Heart right ventricle (tissue), 16 donors: ENCODE data around the gene KCNJ3. TPM values are rescaled to one million over a fixed set of nuclear protein-coding genes. Genes with fewer than 3 reads are reported as not detected.

Experiments
- ATAC-seq, 8 donors: fragments of 200-7000 bp; cut with Tn5 transposase; one replicate each; pipeline ENCODE4 v1.9.1; 2020; ENCODE audit warnings: mild to moderate bottlenecking in 8 of 8, moderate library complexity in 8 of 8, moderate number of reproducible peaks in 1 of 8
- DNase-seq, 2 donors: peaks; one replicate each; pipeline ENCODE4 v3.0.0-alpha.2; 2020
- H3K27ac ChIP-seq, 10 donors: fragments of 200-600 bp; sonication (generic) in 2 of 10; one replicate each; pipeline versions ENCODE4 v1.5.0 to v1.8.0; 2020 to 2022; ENCODE audit warnings: mild to moderate bottlenecking in 3 of 10
- H3K27me3 ChIP-seq, 7 donors: fragments of 200-600 bp; one replicate each; pipeline ENCODE4 v1.8.0; 2021 to 2022; ENCODE audit warnings: mild to moderate bottlenecking in 2 of 7
- H3K36me3 ChIP-seq, 9 donors: fragments of 200-600 bp; sonication (generic) in 1 of 9; one replicate each; pipeline versions ENCODE4 v1.5.0 to v1.8.0; 2020 to 2022; ENCODE audit warnings: mild to moderate bottlenecking in 2 of 9
- H3K4me1 ChIP-seq, 9 donors: fragments of 200-600 bp; sonication (generic) in 1 of 9; one replicate each; pipeline versions ENCODE4 v1.5.0 to v1.8.0; 2020 to 2022; ENCODE audit warnings: mild to moderate bottlenecking in 4 of 9
- H3K4me3 ChIP-seq, 10 donors: fragments of 200-600 bp; sonication (generic) in 2 of 10; one replicate each; pipeline versions ENCODE4 v1.5.0 to v1.8.0; 2020 to 2022; ENCODE audit warnings: mild to moderate bottlenecking in 7 of 10, moderate library complexity in 2 of 10
- H3K9me3 ChIP-seq, 11 donors: fragments of 200-600 bp in 10 of 11; sonication (generic) in 2 of 11; one replicate each; pipeline versions ENCODE4 v1.5.0 to v1.8.0; 2013 to 2022; ENCODE audit warnings: mild to moderate bottlenecking in 2 of 11, control low read depth in 1 of 11, moderate library complexity in 1 of 11
- CTCF ChIP-seq, 9 donors: fragments of 200-600 bp; sonication (generic) in 2 of 9; IDR thresholded peaks; one replicate each; pipeline versions ENCODE4 v1.5.0 to v1.8.0; 2021 to 2022; ENCODE audit warnings: antibody characterized with exemption in 9 of 9, mild to moderate bottlenecking in 5 of 9, moderate library complexity in 1 of 9
- WGBS, 2 donors: extraction: QIAGEN DNeasy Blood & Tissue Kit; methylation state at CpG; one replicate each; pipeline ENCODE4 v1.1.7; 2013; ENCODE audit warnings: inconsistent platforms in 1 of 2; 5-methylcytosine and 5-hydroxymethylcytosine counted together
- intact Hi-C, 10 donors: fragments of 100-400 bp; cut with DNase I; formaldehyde crosslinking; loops; one replicate each; pipeline versions ENCODE4 v1.11.1 to v1.14.2; 2022
- polyA plus RNA-seq, 2 donors: library from polyadenylated mRNA; stranded (reverse); fragments of 200-250 nt; gene quantifications; one replicate each; pipeline ENCODE4 v1.2.3, GENCODE V29; 2013
- total RNA-seq, 10 donors: library from RNA; stranded (reverse); fragmentation: NEBNext Ultra II Directional in 3 of 10; extraction: Animal tissue kit (Norgen Biotek cat#: 25700) in 3 of 10; gene quantifications; one replicate each; pipeline versions ENCODE4 v1.2.1 to v1.2.4, GENCODE V29; 2021 to 2023
- donor health status: Arrhythmogenic right ventricular cardiomyopathy.
- donor health status: ischemic (EF 13 %, LVEDD 7.1; RV severe dilation, severe dysfunction).
- donor health status: healthy with polysubstance abuse.
- donor health status: DM: no; HTN: yes; CAD: no.
- donor health status: DM: no; HTN: no; CAD: no.
- donor health status: ischemic (EF 25% LVEDD 6.9; RV normal size, moderate dysfunction).
- donor health status: ischemic (EF 25% LVEDD 5.7; RV mildly dilated, moderate dysfunction).
- donor health status: healthy.
- donor health status: DM: yes; HTN: yes; CAD: no.
- donor health status: Ischemic cardiomyopathy.
- donor health status: ischemic (EF 35%, LVEDD 5.7; RV mildly dilated, moderate dysfunction).
- donor health status: nonischemic (EF 11% LVEDD 7.7; RV severe dilation, severe dysfunction).
- donor health status: DM: yes; HTN: yes; CAD: no.
- donor health status: PGD.
- donor health status: ischemic (EF 29% LVEDD 5.4; RV normal size, mild dysfunction).
- donor health status: nonischemic (EF 23%, LVEDD 6.1; RV moderate dilation, normal function).

Gene KCNJ3
- total and polyA plus RNA-seq, 12 donors, result 0.01 to 4.7 (median 1.5) TPM

DNA sequence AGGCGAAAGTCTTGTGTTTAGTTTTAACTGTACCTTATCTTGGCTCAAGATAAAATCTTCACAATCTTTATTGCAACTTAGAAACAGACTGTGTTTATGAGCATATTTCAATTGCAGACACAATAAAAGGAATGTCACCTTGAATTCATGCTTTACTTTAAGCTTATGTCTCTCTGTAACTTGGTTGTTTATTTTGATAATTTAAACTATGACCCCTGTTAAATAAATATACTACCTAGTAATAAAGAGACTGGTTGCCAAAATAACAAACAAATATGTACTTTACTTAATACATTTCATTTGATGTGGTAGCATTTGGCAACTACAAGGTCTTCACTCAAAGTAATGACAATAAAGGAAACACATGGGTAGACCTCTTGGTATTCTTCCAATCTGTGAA is 202.6 kb downstream of the KCNJ3 start:
- TF ChIP-seq CTCF (IDR thresholded peaks at IDR 0.05), result no peak
- ATAC-seq (no peak), DNase-seq (no peak)
- no peaks in the 10 kb centered on the region for H3K27me3 ChIP-seq
- H3K4me3 ChIP-seq, result no peak overlapping the region
- WGBS, 2 donors, result 83 to 90% methylated on average over 1 of the region's 1 CpG
- H3K36me3 ChIP-seq, result no peaks in the 10 kb centered on the region
- no peaks in the 10 kb centered on the region for H3K4me1 ChIP-seq
- intact Hi-C loops, result no loop called here
- H3K9me3 ChIP-seq, result peaks cover 0 to 10% (median 0%) of the 10 kb centered on the region in 11 donors
- H3K27ac ChIP-seq, result no peak overlapping the region
